ENCODE results near the gene ACTL7A.
"Not testable (repeated sequence)": the region's sequence is repeated elsewhere in the genome, so short reads cannot be mapped to it uniquely, and the experiment has no call there.

ACTL7A gene

DNA sequence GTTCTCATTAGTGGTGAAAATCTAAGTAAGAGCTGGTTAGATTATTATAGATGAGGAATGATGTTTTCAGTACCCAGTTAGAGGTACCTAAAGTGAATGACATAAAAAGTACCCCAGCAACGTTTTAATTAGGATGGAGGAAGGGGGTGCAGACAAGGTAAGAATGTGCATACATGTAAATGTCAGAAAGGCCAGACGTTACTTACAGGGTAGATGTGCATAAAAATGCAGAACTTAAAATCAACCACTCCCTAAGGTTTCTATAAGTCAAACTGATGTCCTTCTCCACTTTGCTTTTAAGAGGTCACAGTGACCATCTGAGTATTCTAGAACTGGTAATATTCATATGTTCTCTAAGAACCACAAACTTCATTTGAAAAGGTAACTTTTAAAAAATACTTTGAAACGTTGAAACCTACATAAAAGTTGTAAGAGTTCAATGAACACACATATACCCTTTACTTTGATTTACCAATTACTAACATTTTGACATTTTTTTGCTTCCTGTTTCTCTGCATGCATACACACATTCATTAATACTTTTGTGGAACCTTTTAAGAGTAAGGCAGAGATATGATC lies 18.8 kb downstream of the ACTL7A start:
- DNase-seq (ENCODE audit: low read depth), result no peak

DNA sequence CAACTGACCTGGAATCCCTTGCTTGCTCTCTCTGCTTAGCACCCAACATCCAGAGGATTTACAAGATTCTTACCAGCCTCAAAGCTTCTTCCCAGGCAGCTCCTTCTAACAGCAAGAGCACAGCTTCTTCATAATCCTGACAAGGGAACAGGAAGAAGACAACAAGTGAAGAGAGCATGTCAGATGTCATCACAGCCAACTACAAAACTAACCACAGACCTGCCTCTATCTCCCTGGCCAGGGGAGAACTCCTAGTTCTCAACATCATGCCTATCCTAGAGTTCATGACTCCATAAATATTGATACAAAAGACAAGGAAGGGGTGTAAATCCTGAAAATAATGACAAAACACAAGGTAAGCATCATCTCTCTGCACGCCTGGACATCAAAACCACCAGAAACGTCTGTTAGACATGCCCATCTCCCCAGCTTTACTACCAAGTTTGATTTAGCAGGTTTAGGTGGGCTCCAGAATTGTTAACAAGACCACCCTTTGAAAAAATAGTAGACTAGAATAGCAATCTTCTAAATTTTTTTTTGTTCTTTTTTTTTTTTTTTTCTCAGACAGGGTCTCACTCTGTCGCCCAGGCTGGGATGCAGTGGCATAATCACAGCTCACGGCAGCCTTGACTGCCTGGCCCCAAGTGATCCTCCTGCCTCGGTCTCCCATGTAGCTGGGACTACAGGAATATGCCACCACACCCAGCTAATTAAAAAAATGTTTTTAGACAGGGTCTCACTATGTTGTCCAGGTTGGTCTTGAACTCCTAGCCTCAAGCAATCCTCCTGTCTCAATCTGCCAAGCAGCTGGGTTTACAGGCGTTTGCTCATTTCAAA lies 20.2 kb downstream of the ACTL7A start:
- no peak for DNase-seq (ENCODE audit: low read depth)

DNA sequence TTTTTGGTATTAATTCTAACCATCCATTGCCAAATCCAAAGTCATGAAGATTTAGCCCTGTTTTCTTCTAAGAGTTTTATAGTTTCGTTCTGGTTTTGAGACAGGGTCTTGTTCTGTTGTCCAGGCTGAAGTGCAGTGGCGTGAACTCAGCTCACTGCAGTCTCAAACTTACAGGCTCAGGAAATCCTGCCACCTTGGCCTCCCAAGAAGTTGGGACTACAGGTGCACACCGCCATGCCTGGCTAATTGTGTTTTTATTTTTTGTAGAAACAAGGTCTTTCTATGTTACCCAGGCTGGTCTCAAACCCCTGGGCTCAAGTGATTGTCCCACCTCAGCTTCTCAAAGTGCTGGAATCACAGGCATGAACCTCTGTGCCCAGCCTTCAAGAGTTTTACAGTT lies 21.0 kb downstream of the ACTL7A start:
- no peak for DNase-seq (ENCODE audit: low read depth)

DNA sequence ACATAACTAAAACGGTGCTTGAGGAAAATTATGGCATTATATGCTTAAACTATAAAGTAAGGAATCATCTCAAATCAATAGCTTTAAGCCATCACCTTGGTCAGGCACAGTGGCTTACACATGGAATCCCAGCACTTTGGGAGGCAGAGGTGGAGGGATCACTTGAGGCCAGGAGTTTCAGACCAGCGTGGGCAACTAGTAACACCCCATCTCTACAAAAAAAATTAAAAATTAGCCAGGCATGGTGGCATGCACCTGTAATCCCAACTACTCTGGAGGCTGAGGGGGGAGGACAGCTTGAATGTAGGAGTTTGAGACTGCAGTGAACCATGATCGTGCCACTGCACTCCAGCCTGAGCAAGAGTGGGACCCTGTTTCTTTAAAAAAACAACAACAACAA lies 22.6 kb downstream of the ACTL7A start:
- no peak for DNase-seq (ENCODE audit: low read depth)

DNA sequence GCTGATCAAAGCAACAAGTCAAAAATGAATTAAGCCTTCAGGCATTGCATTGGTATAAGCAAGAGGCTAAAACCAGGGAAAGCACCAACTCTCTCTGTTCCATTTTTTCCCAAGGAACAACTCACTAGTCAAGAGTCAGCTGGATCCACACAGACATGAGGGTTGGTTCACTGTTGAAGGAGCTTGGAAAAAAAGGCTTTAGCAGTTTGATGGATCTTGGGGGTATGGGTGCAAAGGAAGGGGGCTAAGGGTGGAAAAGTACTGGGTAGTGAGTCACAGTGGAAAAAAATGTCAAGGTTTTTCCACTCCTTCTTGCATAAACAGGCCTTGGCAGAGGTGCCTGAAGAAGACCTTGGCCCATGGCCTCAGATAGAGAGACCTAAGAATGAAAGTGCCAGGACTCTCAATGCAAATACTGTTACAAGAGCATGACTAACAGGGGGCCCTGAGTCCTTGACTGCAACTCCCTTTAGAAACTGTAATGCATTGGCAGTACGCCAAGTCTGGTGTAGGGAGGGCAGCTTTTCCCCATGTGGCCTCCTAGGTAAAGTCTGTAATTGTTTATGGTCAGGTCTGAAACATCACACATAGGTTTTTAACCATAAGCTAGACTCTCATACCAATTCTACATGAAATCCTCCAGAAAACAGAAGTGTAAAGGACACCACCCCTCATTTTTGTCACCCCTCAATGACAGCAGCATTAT lies 23.7 kb downstream of the ACTL7A start:
- DNase-seq (ENCODE audit: low read depth), result no peak

DNA sequence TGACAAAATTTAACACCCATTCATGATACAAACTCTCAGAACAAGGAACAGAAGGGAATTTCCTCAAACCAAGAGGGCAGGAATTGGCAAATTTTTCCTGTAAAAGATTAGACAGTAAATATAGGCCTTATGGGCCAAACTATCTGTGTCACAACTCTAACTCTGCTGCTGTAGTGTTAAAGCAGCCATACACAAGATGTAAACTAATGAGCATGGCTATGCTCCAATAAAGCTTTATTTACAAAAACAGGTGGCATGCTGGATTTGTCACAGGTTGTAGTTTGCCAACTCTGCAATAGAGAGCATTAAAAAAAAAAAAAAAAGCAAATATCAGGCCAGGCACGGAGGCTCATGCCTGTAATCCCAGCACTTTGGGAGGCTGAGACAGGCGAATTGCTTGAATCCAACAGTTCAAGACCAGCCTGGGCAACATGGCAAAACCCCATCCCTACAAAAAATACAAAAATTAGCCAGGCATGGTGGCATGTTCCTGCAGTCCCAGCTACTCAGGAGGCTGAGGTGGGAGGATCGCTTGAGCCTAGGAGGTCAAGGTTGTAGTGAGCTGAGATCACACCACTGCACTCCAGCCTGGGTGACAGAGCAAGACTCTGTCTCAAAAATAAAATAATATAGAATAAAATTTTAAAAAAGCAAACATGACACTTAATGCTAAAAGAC lies 24.7 kb downstream of the ACTL7A start:
- DNase-seq (ENCODE audit: low read depth), result not testable (repeated sequence)

DNA sequence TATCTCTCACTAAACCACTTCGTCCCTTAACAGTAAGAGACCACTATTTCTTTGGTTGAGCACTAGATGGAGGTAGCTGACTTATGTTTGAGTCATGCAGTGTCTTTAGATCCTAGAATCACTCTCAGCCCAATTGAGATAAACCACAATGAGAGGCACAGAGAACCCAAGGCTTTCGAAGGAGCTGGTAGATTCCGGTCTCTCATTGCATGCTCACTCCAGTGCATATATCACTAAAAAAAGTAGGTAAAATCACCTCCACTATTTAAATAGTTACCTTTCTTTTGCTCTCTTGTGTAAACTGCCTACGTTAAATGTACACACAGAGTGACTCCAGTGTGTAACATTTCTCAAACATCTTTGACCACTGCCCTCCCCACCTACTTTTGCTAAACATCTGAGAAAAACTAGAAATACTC lies 27.6 kb downstream of the ACTL7A start:
- DNase-seq (ENCODE audit: low read depth), result no peak

DNA sequence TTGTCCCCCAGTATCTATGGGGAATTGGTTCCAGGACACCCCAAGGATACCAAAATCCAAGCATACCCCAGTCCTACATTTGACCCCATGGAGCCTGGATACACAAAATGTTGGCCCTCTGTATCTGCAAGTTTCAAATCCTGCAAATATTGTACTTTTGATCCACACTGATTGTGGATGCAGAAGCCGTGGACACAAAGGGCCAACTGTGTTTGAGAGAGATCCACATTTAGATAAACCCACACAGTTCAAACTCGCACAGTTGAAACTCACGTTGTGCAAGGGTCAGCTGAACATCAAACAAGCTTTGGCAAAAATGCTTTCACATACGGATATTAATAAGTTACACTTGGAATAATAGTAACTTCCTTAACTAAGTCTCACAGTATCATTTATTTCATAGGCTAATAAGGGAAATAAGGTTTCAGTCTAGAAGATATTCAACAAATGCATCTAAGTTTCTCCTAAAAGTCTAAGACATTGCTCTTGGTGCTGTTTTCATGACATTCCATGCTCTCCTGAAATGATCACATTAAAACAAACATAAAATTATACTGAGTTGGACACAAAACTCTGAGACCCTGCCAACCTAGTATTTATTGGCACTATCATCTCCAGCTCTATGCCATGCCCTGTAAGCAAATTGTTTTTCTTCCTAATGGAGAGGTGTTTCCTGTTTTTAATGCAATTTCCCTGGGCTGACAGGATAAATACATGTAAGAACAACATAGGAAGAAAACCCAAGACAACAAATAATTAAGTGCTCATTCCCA lies 32.3 kb downstream of the ACTL7A start:
- no peak for DNase-seq (ENCODE audit: low read depth)

DNA sequence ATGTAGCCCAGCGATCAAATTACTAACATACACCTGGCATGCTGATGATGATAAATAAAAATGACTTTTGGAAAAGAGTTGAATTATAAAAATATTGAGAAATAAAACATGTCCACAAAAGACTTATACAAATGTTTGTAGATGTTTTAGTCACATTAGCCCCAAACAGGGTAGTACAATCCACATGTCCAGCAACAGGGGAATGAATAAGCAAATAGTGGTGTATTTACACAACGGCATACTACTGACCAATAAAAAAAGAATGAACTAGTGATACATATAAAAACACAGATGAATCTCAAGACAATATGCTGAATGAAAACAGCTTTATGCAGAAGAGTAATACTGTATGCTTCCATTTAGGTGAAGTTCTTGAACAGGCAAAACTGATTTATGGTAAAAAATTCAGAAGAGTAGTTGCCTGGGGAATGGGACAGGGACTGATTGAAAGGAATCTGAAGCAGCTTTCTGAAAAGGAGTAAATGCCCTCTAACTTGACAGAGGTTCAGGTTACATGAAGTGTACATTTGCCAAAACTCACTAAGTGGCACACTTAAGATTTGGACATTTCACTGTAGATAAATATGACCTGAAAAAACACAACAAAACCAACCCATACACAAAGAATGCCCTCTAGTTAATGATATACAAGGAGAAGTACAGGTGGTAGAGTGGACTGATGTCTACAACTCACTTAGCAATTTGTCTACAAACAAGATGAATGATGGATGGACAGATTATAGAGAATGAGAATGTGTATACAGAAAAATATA lies 35.4 kb downstream of the ACTL7A start:
- DNase-seq (ENCODE audit: low read depth), result no peak

DNA sequence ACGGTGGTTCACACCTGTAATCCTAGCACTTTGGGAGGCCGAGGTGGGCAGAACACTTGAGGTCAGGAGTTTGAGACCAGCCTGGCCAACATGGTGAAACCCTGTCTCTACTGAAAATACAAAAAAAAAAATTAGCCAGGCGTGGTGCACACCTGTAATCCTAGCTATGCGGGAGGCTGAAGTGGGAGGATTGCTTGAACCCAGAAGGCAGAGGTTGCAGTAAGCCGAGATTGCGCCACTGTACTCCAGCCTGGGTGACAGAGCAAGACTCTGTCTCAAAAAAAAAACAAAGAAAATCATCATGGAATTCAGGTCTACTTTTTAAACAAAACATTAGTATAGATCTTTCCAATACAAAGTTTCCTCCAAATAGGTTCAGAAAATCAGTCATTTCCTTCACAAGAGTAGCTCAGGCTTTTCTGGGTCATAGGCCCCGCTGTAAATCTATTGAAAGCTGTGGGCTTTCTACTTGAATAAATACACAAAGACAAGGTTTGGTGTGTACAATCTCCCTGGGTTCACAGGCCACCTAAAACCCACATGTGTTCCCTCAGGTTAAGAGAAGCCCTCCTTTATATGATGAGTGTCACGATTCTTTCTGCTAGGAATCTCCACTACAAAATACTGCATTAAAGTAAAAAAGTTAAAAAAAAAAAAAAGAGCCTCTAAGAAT lies 37.1 kb downstream of the ACTL7A start:
- DNase-seq (ENCODE audit: low read depth), result not testable (repeated sequence)

DNA sequence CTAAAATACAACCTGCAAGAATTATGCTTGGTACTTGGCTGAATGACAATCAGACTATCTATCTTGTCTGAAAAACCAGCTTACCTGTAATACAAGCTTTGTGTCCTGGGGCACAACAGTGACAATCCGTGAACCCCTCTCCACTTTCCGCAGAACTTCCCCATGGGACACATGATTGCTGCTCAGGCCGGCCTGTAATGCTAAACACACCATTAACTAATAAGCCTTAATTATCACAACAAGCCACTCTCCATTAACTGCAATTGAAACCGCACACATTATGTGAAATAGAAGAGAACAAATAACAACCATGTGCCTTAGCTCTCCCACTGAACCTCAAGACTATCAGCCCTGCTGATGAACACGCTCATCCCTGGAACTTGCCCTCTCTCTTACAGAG lies 38.1 kb downstream of the ACTL7A start:
- DNase-seq (ENCODE audit: low read depth), result no peak

DNA sequence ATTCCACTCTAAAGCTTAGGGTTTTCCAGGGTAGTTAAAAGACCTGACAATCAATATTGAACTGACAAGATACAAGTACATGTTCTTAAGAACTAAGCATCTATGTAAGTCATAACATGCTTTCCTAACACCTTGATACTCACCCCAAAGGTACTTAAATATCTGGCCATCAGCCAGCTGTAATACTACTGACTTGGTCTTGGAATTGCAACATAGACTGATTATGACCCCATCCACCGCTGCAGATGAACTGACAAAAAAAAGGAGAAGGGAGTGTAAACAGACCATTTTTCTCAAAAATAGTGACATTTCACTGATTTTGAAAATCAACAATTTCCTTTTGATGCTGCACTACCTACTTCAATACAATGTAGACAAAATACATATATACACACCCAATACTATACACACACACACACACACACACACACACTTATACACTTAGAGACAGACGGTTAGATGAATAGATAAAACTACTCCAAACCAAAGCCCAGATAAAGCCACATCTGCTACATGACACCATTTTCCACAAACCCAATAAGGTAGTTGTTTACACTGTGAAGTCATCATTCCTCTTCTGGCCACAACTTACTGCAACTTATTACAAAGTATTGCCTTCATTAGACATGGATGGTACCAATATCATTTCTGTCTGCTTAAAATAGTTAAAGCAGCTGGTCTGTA lies 41.5 kb downstream of the ACTL7A start:
- DNase-seq (ENCODE audit: low read depth), result no peak

DNA sequence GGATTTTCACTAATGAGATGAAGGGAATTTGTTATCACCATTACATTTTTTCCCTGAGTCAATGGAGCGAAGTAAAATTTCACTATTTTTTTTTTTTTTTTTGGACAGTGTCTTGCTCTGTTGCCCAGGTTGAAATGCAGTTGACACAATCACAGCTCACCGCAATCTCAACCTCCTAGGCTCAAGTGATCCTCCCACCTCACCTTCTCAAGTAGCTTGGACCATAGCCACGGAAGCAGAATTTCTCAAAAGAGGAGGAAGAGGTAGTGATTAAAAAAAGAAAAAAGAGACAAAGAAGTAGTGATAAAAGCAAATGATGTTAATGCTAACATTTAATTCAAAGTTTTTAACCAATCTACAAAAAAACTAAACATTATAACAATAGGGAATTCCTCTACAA lies 42.1 kb downstream of the ACTL7A start:
- DNase-seq (ENCODE audit: low read depth), result no peak

DNA sequence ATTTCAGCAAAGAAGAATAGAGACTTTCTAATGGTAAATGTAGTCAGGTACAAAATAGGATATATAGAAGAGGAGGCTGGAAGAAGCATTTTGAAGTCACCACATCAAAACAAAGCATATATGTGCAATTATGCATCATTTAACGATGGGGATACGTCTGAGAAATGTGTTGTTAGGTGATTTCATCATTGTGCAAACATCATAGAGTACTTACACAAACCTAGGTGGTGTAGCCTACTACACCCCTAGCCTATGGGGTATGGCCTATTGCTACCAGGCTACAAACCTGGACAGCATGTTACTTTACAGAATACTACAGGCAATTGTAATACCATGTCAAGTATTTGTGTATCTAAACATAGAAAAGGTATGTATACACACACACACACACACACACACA lies 43.4 kb downstream of the ACTL7A start:
- DNase-seq (ENCODE audit: low read depth), result no peak

DNA sequence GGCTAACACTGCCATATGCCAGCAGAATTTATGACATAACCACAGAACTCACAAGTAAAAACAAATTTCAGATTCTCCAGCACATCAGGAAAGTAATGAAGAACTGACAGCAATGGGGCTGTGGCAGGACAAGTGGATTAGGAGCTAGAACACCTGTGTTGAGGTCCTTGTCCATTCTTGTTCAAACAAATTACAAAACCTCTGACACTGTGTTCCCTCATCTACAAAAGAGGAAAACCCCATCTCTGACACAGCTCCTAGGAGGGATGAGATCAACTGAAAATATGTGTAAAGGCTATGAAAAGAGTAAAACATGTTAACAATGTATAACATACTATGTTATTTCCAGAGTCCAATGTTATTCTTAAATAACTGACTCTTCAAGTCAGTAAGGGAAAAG lies 48.3 kb downstream of the ACTL7A start:
- no peak for DNase-seq (ENCODE audit: low read depth)

DNA sequence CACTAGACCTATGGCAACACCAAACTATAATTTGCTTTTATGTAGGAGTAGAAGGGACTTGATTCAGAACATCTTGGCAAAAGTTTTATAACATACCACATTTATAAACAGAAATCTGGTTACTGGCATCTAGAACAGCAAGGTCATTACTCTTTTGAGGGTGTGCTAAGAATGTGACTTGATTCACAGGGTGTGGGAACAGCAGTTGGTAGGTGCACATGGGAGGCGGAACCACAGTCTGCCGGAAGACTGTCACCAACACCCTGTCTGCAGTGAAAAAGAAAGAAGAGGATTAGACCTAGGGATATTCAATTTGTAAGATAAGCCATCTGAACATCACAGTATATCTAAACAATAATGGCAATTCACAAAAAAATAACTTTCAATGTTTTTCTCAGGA lies 48.8 kb downstream of the ACTL7A start:
- no peak for DNase-seq (ENCODE audit: low read depth)

DNA sequence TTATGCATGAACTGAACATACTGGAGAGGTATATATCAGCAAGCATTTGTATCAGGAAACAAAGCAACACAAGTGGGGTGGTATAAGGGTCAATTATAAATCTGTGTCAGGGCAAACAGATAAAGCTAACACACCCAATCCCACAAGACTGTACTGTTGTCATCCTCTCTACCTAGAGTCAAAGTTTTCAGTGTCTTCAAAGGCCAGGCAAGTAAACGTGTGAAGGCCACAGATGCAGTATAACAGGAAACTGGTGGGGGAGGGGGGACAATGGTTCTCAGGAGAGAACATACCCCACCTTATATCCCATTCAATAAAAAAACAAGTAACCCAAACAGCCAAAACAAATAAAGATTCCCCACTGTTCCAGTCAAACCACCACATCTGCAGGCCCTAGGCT lies 49.8 kb downstream of the ACTL7A start:
- DNase-seq (ENCODE audit: low read depth), result no peak
